WTC11 (cell line): ENCODE results near the gene NTMT1. TPM values are rescaled to one million over a fixed set of nuclear protein-coding genes. Genes with fewer than 3 reads are reported as not detected.

Source experiments
- ATAC-seq: fragments of 200-7000 bp; cut with Tn5 transposase; 2 replicates; pipeline ENCODE4 v1.10.0; 2021; ENCODE audit warnings: mild to moderate bottlenecking, moderate library complexity
- CTCF ChIA-PET: fragments of 300-600 bp; sonication (Branson Sonifier 250); formaldehyde crosslinking; loops from one replicate; lab custom pipeline; 2021; ENCODE audit warnings: antibody characterized with exemption; lab: Charles Lee
- POLR2A ChIA-PET: fragments of 350-600 bp; sonication (Branson Sonifier 250); formaldehyde crosslinking; loops from one replicate; lab custom pipeline; 2021; ENCODE audit warnings: antibody characterized with exemption; lab: Charles Lee
- DNase-seq: peaks from one replicate; pipeline ENCODE4 v3.0.0; 2021; ENCODE audit warnings: low spot score
- H3K27ac Mint-ChIP-seq: 2 replicates; pipeline ENCODE4 v1.8.0; 2021; ENCODE audit warnings: mixed read lengths
- H3K27me3 Mint-ChIP-seq: 2 replicates; pipeline ENCODE4 v1.8.0; 2021; ENCODE audit warnings: low read depth, mild to moderate bottlenecking, moderate library complexity, mixed read lengths
- H3K36me3 Mint-ChIP-seq: 2 replicates; pipeline ENCODE4 v1.8.0; 2021; ENCODE audit warnings: mixed read lengths
- H3K4me1 Mint-ChIP-seq: 2 replicates; pipeline ENCODE4 v1.8.0; 2022; ENCODE audit warnings: mixed read lengths
- H3K4me3 Mint-ChIP-seq: 2 replicates; pipeline ENCODE4 v1.8.0; 2021; ENCODE audit warnings: mild to moderate bottlenecking, moderate library complexity, mixed read lengths
- H3K9me3 Mint-ChIP-seq: 2 replicates; pipeline ENCODE4 v1.8.0; 2021; ENCODE audit warnings: mixed read lengths
- ATF2 ChIP-seq: sonication (generic); formaldehyde crosslinking; IDR thresholded peaks from 2 replicates; pipeline ENCODE4 v1.8.1; 2022; ENCODE audit warnings: low read depth, missing genetic modification reagents, borderline replicate concordance
- ATF6 ChIP-seq: sonication (generic); formaldehyde crosslinking; IDR thresholded peaks from 2 replicates; pipeline ENCODE4 v1.8.1; 2023; ENCODE audit warnings: mild to moderate bottlenecking, missing genetic modification reagents
- ERG ChIP-seq: fragments of 250-450 bp; sonication (Bioruptor Pico); IDR thresholded peaks from 2 replicates; pipeline ENCODE4 v1.8.0; 2021; ENCODE audit warnings: mild to moderate bottlenecking
- ESRRA ChIP-seq: sonication (generic); formaldehyde crosslinking; IDR thresholded peaks from 2 replicates; pipeline ENCODE4 v1.8.1; 2022; ENCODE audit warnings: mild to moderate bottlenecking, missing genetic modification reagents, borderline replicate concordance
- FOXJ3 ChIP-seq: sonication (generic); formaldehyde crosslinking; IDR thresholded peaks from 2 replicates; pipeline ENCODE4 v1.9.0; 2021; ENCODE audit warnings: missing genetic modification reagents, mild to moderate bottlenecking, borderline replicate concordance
- GRHL2 ChIP-seq: fragments of 250-450 bp; sonication (Bioruptor Pico); IDR thresholded peaks from 2 replicates; pipeline ENCODE4 v1.8.0; 2022; ENCODE audit warnings: mild to moderate bottlenecking, moderate library complexity; ENCODE audit not compliant: insufficient replicate concordance, severe bottlenecking
- IRF2 ChIP-seq: sonication (generic); formaldehyde crosslinking; IDR thresholded peaks from 2 replicates; pipeline ENCODE4 v1.8.0; 2022; ENCODE audit warnings: low read depth, missing genetic modification reagents, borderline replicate concordance
- JAZF1 ChIP-seq: fragments of 250-450 bp; sonication (Bioruptor Pico); IDR thresholded peaks from 2 replicates; pipeline ENCODE4 v1.9.0; 2021; ENCODE audit warnings: moderate library complexity, mild to moderate bottlenecking, inconsistent platforms
- JUN ChIP-seq: sonication (generic); formaldehyde crosslinking; IDR thresholded peaks from 2 replicates; pipeline ENCODE4 v1.8.0; 2023; ENCODE audit warnings: mild to moderate bottlenecking, missing genetic modification reagents
- NFATC4 ChIP-seq: fragments of 250-450 bp; sonication (Bioruptor Pico); IDR thresholded peaks from 2 replicates; pipeline ENCODE4 v1.9.0; 2021; ENCODE audit warnings: mild to moderate bottlenecking
- NR1H2 ChIP-seq: sonication (generic); formaldehyde crosslinking; IDR thresholded peaks from 2 replicates; pipeline ENCODE4 v1.9.0; 2021; ENCODE audit warnings: mild to moderate bottlenecking, moderate library complexity, missing genetic modification reagents
- NR3C1 ChIP-seq: sonication (generic); formaldehyde crosslinking; conservative IDR thresholded peaks from 2 replicates; pipeline ENCODE4 v1.8.1; 2023; ENCODE audit warnings: low read depth, mild to moderate bottlenecking, missing genetic modification reagents
- SMAD4 ChIP-seq: sonication (generic); formaldehyde crosslinking; IDR thresholded peaks from 2 replicates; pipeline ENCODE4 v1.8.0; 2022; ENCODE audit warnings: mild to moderate bottlenecking, missing genetic modification reagents
- SP1 ChIP-seq: sonication (generic); formaldehyde crosslinking; conservative IDR thresholded peaks from 2 replicates; pipeline ENCODE4 v1.8.1; 2022; ENCODE audit warnings: missing genetic modification reagents
- TEAD4 ChIP-seq: sonication (generic); formaldehyde crosslinking; IDR thresholded peaks from 2 replicates; pipeline ENCODE4 v1.8.0; 2022; ENCODE audit warnings: mild to moderate bottlenecking, missing genetic modification reagents
- ZBTB21 ChIP-seq: sonication (generic); formaldehyde crosslinking; IDR thresholded peaks from 2 replicates; pipeline ENCODE4 v1.8.1; 2023; ENCODE audit warnings: mild to moderate bottlenecking, missing genetic modification reagents, borderline replicate concordance
- ZMAT4 ChIP-seq: fragments of 250-450 bp; sonication (Bioruptor Pico); IDR thresholded peaks from 2 replicates; pipeline ENCODE4 v1.9.0; 2021; ENCODE audit warnings: mild to moderate bottlenecking
- ZNF121 ChIP-seq: sonication (generic); formaldehyde crosslinking; IDR thresholded peaks from 2 replicates; pipeline ENCODE4 v1.8.0; 2023; ENCODE audit warnings: missing genetic modification reagents
- ZNF396 ChIP-seq: fragments of 250-450 bp; sonication (Bioruptor Pico); IDR thresholded peaks from 2 replicates; pipeline ENCODE4 v1.8.0; 2021; ENCODE audit warnings: mild to moderate bottlenecking, moderate library complexity, borderline replicate concordance
- ZNF416 ChIP-seq: fragments of 250-450 bp; sonication (Bioruptor Pico); IDR thresholded peaks from 2 replicates; pipeline ENCODE4 v1.9.0; 2021; ENCODE audit warnings: mild to moderate bottlenecking, inconsistent platforms
- ZNF423 ChIP-seq: fragments of 250-450 bp; sonication (Bioruptor Pico); IDR thresholded peaks from 2 replicates; pipeline ENCODE4 v2.1.2; 2022; ENCODE audit warnings: mild to moderate bottlenecking, moderate library complexity
- ZNF512 ChIP-seq: sonication (generic); formaldehyde crosslinking; IDR thresholded peaks from 2 replicates; pipeline ENCODE4 v1.8.1; 2022; ENCODE audit warnings: missing genetic modification reagents, borderline replicate concordance
- total RNA-seq: library from RNA; stranded (reverse); gene quantifications from 3 replicates; pipeline ENCODE4 v1.2.3, GENCODE V29; 2021
- TF ChIP-seq, protein P1 (sequence below): sonication (generic); formaldehyde crosslinking; IDR thresholded peaks from 2 replicates; pipeline ENCODE4 v1.8.0; 2022; ENCODE audit warnings: mild to moderate bottlenecking, missing genetic modification reagents
- TF ChIP-seq, protein P2 (sequence below): sonication (generic); formaldehyde crosslinking; IDR thresholded peaks from 2 replicates; pipeline ENCODE4 v1.8.0; 2023; ENCODE audit warnings: missing genetic modification reagents

The NTMT1 gene
- total RNA-seq, 1 experiment from 2014 or later: 71.1 TPM

GRCh38 chr9:129614932-129615331 lies 11.0 kb upstream of the NTMT1 start:
- Mint-ChIP-seq H3K36me3 (no peaks in the 10 kb centered on the region), H3K27ac (no peak overlapping the region), H3K4me1 (peaks cover 3% of the 10 kb centered on the region), H3K4me3 (no peak overlapping the region), H3K9me3 (no peaks in the 10 kb centered on the region; the same call in 1 of the 2 replicates), H3K27me3 (peaks cover 26% of the 10 kb centered on the region)
- CTCF ChIA-PET: interaction anchor here (1.2 to 5.1 kb wide), 4 partner anchors 10 to 483 kb away, joined by 3 to 65 read pairs (median 11); partner anchors contain the start of gene NTMT1
- POLR2A ChIA-PET: no interaction called here
- TF ChIP-seq JAZF1 (CRISPR knock-in tag): no peak
- no peak for TF ChIP-seq NR3C1
- no peak for TF ChIP-seq ZMAT4 (CRISPR knock-in tag)
- no peak for TF ChIP-seq ZNF423 (CRISPR knock-in tag)
- no peak for TF ChIP-seq ZNF416 (CRISPR knock-in tag)
- no peak for TF ChIP-seq GRHL2 (CRISPR knock-in tag)
- no peak for TF ChIP-seq ZBTB21 (CRISPR knock-in tag)
- no peak for TF ChIP-seq JUN
- TF ChIP-seq ZNF396 (CRISPR knock-in tag): no peak
- no peak for TF ChIP-seq ATF2 (CRISPR knock-in tag)
- no peak for TF ChIP-seq ZNF121 (CRISPR knock-in tag)
- ATAC-seq (no peak), DNase-seq (no peak)

GRCh38 chr9:129615407-129616285 lies 10.3 kb upstream of the NTMT1 start:
- POLR2A ChIA-PET: no interaction called here
- ATAC-seq (no peak), DNase-seq (no peak)
- no peak overlapping the region for H3K4me3 Mint-ChIP-seq
- H3K27ac Mint-ChIP-seq: no peak overlapping the region
- peaks cover 30% of the 10 kb centered on the region for H3K27me3 Mint-ChIP-seq
- H3K9me3 Mint-ChIP-seq: no peaks in the 10 kb centered on the region; the same call in 1 of the 2 replicates
- peaks cover 3% of the 10 kb centered on the region; the same call in 1 of the 2 replicates for H3K4me1 Mint-ChIP-seq
- CTCF ChIA-PET: interaction anchor here (1.3 to 5.1 kb wide), 9 partner anchors 9 to 489 kb away, joined by 3 to 65 read pairs (median 8); partner anchors contain the start of gene NTMT1
- no peaks in the 10 kb centered on the region for H3K36me3 Mint-ChIP-seq
- no peak for TF ChIP-seq ZMAT4 (CRISPR knock-in tag)
- TF ChIP-seq ZNF512 (CRISPR knock-in tag): no peak
- TF ChIP-seq ATF6 (CRISPR knock-in tag): no peak
- TF ChIP-seq ZNF416 (CRISPR knock-in tag): no peak
- no peak for TF ChIP-seq NFATC4 (CRISPR knock-in tag)
- no peak for TF ChIP-seq SP1 (CRISPR knock-in tag)
- TF ChIP-seq, protein P1, sequence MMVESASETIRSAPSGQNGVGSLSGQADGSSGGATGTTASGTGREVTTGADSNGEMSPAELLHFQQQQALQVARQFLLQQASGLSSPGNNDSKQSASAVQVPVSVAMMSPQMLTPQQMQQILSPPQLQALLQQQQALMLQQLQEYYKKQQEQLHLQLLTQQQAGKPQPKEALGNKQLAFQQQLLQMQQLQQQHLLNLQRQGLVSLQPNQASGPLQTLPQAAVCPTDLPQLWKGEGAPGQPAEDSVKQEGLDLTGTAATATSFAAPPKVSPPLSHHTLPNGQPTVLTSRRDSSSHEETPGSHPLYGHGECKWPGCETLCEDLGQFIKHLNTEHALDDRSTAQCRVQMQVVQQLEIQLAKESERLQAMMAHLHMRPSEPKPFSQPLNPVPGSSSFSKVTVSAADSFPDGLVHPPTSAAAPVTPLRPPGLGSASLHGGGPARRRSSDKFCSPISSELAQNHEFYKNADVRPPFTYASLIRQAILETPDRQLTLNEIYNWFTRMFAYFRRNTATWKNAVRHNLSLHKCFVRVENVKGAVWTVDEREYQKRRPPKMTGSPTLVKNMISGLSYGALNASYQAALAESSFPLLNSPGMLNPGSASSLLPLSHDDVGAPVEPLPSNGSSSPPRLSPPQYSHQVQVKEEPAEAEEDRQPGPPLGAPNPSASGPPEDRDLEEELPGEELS (CRISPR knock-in tag): no peak
- TF ChIP-seq FOXJ3: no peak
- TF ChIP-seq, protein P2, sequence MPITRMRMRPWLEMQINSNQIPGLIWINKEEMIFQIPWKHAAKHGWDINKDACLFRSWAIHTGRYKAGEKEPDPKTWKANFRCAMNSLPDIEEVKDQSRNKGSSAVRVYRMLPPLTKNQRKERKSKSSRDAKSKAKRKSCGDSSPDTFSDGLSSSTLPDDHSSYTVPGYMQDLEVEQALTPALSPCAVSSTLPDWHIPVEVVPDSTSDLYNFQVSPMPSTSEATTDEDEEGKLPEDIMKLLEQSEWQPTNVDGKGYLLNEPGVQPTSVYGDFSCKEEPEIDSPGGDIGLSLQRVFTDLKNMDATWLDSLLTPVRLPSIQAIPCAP (CRISPR knock-in tag): no peak
- no peak for TF ChIP-seq ERG (CRISPR knock-in tag)
- TF ChIP-seq NR1H2 (CRISPR knock-in tag): no peak
- no peak for TF ChIP-seq TEAD4
- no peak for TF ChIP-seq SMAD4 (CRISPR knock-in tag)
- no peak for TF ChIP-seq IRF2
- TF ChIP-seq ZNF396 (CRISPR knock-in tag): no peak
- TF ChIP-seq ESRRA (CRISPR knock-in tag): no peak
